Measurements from ENCODE around the gene PC. TPM values are rescaled to one million over a fixed set of nuclear protein-coding genes. Genes with fewer than 3 reads are reported as not detected.

The PC gene
- polyA plus RNA-seq, 1 of the 3 experiments (the other 2 are of a cell fraction), result 9.7 TPM

- 92% methylated on average over 14 of the region's 31 CpGs for WGBS (ENCODE audit: low lambda C conversion rate)
- POLR2A ChIA-PET, result no interaction called here
- H3K4me3 ChIP-seq (ENCODE audit: low read depth in 2 of 2, low read length in 1 of 2), result no peak overlapping the region
- H3K9ac ChIP-seq, result no peak overlapping the region
- H3K27me3 ChIP-seq (ENCODE audit: insufficient read depth), result no peaks in the 10 kb centered on the region
- TF ChIP-seq TCF12 (IDR thresholded peaks at IDR 0.05) (no peak), REST (IDR thresholded peaks at IDR 0.05; ENCODE audit: low read depth, low read length) (no peak), PBX3 (IDR thresholded peaks at IDR 0.05) (no peak), SIN3A (IDR thresholded peaks at IDR 0.05; ENCODE audit: borderline replicate concordance, low read depth, low read length) (no peak), NRF1 (IDR thresholded peaks at IDR 0.05; ENCODE audit: low read depth, low read length) (no peak), SMC3 (IDR thresholded peaks at IDR 0.05; ENCODE audit: low read depth, low read length) (no peak), USF2 (IDR thresholded peaks at IDR 0.05; ENCODE audit: borderline replicate concordance, low read depth, low read length) (no peak), FOSL2 (IDR thresholded peaks at IDR 0.05; ENCODE audit: borderline replicate concordance, low read depth) (no peak), FOXM1 (IDR thresholded peaks at IDR 0.05; ENCODE audit: low read depth) (no peak), ELF1 (IDR thresholded peaks at IDR 0.05) (no peak), GATA2 (CRISPR knock-in tag; IDR thresholded peaks at IDR 0.05) (no peak), YY1 (IDR thresholded peaks at IDR 0.05; ENCODE audit: low read depth) (no peak), MXI1 (IDR thresholded peaks at IDR 0.05; ENCODE audit: low read depth, low read length) (no peak), POLR2AphosphoS5 (IDR thresholded peaks at IDR 0.05; ENCODE audit: low read depth, low read length) (no peak), MEF2A (IDR thresholded peaks at IDR 0.05; ENCODE audit: borderline replicate concordance, low read depth) (no peak), GABPA (IDR thresholded peaks at IDR 0.05; ENCODE audit: low read depth) (no peak), TAF1 (IDR thresholded peaks at IDR 0.05; ENCODE audit: borderline replicate concordance, low read depth, low read length) (no peak), RAD21 (IDR thresholded peaks at IDR 0.05; ENCODE audit: low read length) (no peak), CTCF (IDR thresholded peaks at IDR 0.05) (no peak), MAX (IDR thresholded peaks at IDR 0.05; ENCODE audit: low read depth) (no peak)
- no peaks in the 10 kb centered on the region for H3K9me3 ChIP-seq
- H3K79me2 ChIP-seq (ENCODE audit: insufficient read depth), result peaks cover 4% of the 10 kb centered on the region; the same call in 1 of the 2 replicates
- H4K20me1 ChIP-seq (ENCODE audit: insufficient read depth), result no peaks in the 10 kb centered on the region
- CTCF ChIA-PET, result interaction anchor here (2.2 kb wide), 1 partner anchor 19 kb away, joined by 9 read pairs; no protein-coding TSS in a partner anchor
- no peak overlapping the region for H2AFZ ChIP-seq (ENCODE audit: low read depth)
- no peak for DNase-seq
- no peaks in the 10 kb centered on the region for H3F3A ChIP-seq (replicated peaks; ENCODE audit: insufficient read depth)
- peaks cover 0 to 2% of the 10 kb centered on the region in 2 experiments for H3K36me3 ChIP-seq (replicated peaks in 1 of 2; ENCODE audit: control insufficient read depth in 1 of 2, insufficient read depth in 2 of 2, low read length in 1 of 2)
- no peak overlapping the region for H3K4me2 ChIP-seq
- no peaks in the 10 kb centered on the region for H3K9me2 ChIP-seq
- H3K27ac ChIP-seq (ENCODE audit: low read depth in 2 of 2, low read length in 1 of 2), result no peak overlapping the region
- no peaks in the 10 kb centered on the region for H3K4me1 ChIP-seq (ENCODE audit: control insufficient read depth in 1 of 2, insufficient read depth in 2 of 2, low read depth in 1 of 2, low read length in 1 of 2)
Observed at GRCh38 chr11:66863428-66864125, 94.6 kb downstream of the PC start.

Data from SK-N-SH (cell line).